ENCODE measurements around the gene GCNA. TPM values are rescaled to one million over a fixed set of nuclear protein-coding genes. Genes with fewer than 3 reads are reported as not detected.
"Not testable (repeated sequence)": the region's sequence is repeated elsewhere in the genome, so short reads cannot be mapped to it uniquely, and the experiment has no call there.

The GCNA gene
- total RNA-seq, 1 donor = 2.6 TPM

DNA sequence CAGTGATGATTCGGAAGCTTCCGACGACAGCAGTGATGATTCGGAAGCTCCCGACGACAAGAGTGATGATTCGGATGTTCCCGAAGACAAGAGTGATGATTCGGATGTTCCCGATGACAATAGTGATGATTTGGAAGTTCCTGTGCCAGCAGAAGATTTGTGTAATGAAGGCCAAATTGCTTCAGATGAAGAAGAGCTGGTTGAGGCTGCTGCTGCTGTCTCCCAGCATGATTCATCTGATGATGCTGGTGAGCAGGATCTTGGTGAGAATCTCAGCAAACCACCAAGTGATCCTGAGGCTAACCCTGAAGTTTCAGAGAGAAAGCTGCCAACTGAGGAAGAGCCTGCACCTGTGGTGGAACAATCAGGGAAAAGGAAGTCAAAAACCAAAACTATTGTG, 25.9 kb downstream of the GCNA start:
- no peak for DNase-seq (ENCODE audit: low read depth)
- no peak for TF ChIP-seq CTCF (IDR thresholded peaks at IDR 0.05; ENCODE audit: insufficient read depth, low read depth, low read length)
- no peak overlapping the region for H3K4me3 ChIP-seq (ENCODE audit: low read depth, low read length)

DNA sequence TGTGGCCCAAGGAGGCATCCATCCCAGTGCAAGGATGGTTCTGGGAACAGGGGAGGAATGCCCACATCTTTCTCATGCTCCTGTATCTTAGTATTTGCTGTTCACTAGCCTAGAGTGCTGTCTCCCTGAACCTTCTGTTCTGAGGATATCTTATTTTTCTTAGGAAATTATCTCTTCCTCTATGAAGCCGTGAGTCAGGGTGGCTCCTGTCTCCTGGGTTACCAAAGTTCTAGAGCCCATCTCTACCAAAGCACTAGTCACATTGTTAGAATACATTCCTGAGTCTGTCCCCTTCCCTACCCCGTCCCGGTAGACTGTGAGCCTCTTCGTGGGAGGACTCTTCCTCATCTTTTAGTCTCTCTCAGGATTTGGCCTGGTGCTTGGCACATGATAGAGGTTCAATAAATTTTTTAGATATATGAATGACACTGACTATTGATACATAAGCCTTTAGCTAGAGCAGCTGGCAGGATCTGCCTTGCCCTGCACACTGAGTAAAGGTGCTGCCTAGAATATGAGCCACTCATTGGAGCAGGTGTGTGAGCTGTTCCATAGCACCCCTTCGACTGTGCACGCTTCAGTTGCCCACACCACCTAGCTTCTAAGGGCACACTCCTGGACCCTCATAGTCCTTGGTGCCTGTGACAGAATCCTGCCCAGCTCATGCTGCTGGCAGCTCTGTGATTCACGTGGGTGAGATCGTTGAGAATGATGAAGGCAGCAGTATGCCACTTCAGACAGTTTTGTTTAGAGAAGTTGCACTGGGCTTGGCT, 26.7 kb downstream of the GCNA start:
- no peak for TF ChIP-seq CTCF (IDR thresholded peaks at IDR 0.05; ENCODE audit: insufficient read depth, low read depth, low read length)
- no peak overlapping the region for H3K4me3 ChIP-seq (ENCODE audit: low read depth, low read length)

DNA sequence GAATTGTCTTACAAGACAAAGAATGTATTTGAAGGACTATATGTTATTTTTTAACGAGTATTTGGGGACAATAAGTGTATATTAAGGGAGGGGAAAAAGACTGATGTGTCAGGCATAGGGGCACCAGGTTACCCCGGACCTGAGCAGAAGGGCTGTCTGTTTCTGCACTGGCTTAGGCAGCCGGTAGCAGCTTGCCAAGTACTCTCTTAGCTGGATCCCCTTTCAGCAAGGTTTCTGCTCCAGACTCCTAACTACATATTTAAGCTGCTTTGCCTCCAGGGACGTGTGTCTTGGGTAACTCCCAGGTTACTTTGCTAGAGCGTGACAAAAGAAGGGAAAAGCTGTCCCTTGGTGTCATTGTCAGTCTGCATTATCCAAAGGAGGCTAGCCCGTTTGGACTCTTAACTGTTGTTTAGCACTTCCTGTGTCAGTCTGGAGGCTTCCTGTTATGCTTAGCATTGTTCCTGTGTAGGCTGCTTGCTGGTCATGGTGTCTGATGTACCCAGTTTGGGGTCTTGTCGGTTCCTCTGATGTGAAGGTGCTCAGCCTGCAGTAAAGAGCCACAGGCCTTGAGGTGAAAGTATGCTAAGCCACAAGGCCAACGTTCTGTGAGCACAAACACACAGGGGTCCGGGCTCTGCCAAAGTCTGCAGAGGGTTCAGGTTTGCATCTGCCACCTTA, 28.4 kb downstream of the GCNA start:
- H3K4me3 ChIP-seq (ENCODE audit: low read depth, low read length) = no peak overlapping the region
- TF ChIP-seq CTCF (IDR thresholded peaks at IDR 0.05; ENCODE audit: insufficient read depth, low read depth, low read length) = no peak
- DNase-seq (ENCODE audit: low read depth) = no peak

More for the DNA sequence above, 26.7 kb downstream of the GCNA start:
- no peak for DNase-seq (ENCODE audit: low read depth)

DNA sequence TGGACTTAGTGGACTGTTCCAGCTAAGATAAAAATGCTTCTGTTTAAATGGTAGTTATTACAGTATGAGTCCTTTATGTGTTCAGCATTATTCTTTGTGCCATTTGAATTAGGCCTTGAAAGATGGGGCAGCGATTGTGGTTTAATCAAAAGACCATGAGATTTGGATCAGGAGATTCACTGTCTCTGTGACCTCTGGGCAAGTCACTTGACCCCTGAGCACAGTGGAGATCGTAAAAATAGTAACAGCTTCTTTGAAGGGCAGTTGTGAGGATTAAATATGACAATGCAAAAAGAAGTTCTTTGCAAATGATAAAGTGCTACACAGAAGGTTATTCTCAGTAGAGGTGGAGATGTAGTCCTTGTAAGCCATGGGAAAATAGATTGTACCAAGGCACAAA, 29.3 kb downstream of the GCNA start:
- no peak for TF ChIP-seq CTCF (IDR thresholded peaks at IDR 0.05; ENCODE audit: insufficient read depth, low read depth, low read length)
- no peak overlapping the region for H3K4me3 ChIP-seq (ENCODE audit: low read depth, low read length)
- DNase-seq (ENCODE audit: low read depth) = no peak

GRCh38 chrX:71609095-71609750, 31.0 kb downstream of the GCNA start:
- DNase-seq (ENCODE audit: low read depth) = no peak
- no peak for TF ChIP-seq CTCF (IDR thresholded peaks at IDR 0.05; ENCODE audit: insufficient read depth, low read depth, low read length)
- no peak overlapping the region for H3K4me3 ChIP-seq (ENCODE audit: low read depth, low read length)

DNA sequence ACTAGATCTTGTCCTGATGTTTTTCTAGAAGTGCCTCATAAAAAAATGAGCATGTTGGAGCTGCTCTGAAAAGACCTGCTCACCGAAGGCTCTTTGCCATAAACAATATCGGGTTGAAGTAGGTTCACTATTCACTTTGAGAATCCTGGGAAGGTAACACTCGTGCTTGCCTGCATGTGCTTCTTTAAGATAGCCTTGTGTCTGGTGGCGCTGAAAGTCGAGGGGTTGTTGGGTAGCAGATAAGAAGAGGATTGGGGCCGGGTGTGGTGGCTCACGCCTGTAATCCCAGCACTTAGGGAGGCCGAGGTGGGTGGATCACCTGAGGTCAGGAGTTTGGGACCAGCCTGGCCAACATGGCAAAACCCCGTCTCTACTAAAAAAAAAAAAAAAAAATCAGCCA, 33.5 kb downstream of the GCNA start:
- DNase-seq (ENCODE audit: low read depth); H3K4me3 ChIP-seq (ENCODE audit: low read depth, low read length): not testable (repeated sequence)

DNA sequence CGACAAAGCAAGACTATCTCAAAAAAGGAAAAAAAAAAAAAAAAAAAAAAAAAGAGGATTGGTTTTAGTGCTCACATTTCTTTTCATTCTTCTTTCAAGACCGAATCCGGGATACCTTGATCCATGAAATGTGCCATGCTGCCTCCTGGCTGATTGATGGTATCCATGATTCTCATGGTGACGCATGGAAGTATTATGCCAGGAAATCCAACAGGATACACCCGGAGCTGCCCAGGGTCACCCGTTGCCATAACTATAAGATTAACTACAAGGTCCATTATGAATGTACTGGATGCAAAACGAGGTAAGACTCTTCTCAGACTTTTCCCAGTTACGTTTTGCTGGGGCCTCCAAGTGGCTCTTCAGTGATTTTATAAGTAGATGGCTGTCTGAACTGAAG, 34.0 kb downstream of the GCNA start:
- no peak for TF ChIP-seq CTCF (IDR thresholded peaks at IDR 0.05; ENCODE audit: insufficient read depth, low read depth, low read length)
- DNase-seq (ENCODE audit: low read depth) = no peak
- H3K4me3 ChIP-seq (ENCODE audit: low read depth, low read length) = no peak overlapping the region

Data from fibroblast of villous mesenchyme (primary cell).